ENCODE results near the gene TAB2.

Gene TAB2

DNA sequence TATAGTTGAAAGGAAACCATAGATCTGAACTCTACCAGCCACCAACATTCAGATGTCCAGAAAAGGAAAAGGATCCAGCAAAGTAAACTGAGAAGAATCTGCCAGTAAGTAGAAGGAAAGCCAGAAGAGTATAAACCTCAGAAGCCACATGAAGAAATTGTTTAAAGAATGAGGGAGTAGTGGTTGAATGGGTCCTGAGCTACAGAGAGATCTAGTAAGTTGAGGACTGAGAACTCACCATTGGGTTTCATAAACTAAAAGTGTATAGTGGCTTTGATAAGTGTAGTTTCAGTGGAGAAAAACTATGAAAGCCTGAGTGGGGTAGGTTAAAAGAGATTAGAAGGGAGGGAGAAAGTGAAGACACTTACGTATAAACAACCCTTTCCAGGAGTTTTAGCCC, 50.6 kb downstream of the TAB2 start:
- no peak for DNase-seq (ENCODE audit: low spot score)
- no peak for FAIRE-seq

DNA sequence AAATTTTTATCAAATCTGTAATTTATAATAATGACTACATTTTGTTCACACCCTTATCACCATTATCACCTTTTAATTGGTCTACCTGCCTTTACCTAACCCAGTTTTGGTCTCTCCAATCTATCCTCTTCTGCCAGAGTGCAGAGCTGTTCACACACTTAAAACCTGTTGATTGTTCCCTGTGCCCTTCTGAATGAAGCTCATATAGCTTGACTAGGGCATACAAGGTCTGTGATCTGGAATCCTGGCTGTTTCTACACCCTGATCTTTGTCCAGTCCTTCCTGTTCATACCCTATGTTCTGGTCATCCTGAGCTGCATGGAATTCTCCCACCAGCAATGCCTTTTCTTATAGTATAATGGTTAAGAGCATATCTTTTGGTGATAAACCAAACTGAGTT, 53.6 kb downstream of the TAB2 start:
- no peak for FAIRE-seq
- no peak for DNase-seq (ENCODE audit: low spot score)

DNA sequence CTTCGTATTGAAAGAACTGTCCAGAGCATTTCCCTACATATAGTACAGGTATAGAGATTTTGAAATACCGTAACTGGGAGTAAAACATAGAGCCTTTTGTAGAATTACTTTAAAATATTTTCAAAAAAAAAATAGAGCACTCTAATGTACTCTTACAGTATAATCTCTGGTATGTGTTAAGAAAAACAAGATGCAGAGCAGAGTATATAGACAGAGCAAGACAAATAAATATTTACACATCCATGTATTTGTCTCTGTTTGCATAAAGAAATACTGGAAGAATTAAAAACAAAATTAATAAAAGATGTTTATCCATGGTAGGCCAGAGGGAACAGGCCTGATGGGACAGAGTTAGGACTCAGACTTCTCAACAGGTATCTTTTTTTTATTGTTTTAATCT, 54.5 kb downstream of the TAB2 start:
- FAIRE-seq: no peak

DNA sequence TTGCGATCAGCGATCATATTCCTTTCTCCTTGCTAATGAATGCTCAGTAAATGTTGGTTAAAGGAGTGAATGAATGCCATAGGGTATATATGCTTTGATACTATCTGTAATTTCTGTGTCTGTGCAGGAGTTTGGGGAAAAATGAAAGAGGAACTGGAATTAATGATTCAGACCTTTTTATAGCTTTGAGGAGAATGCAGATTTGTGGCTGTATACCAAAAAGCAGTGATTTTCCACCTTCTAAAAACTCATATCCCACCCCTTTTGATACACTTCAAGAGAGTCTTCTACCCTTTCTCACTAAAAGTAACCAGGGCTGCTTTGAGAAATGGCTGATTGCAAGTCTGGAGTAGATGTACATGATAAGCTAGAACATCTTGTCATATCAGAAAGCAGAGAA, 56.0 kb downstream of the TAB2 start:
- FAIRE-seq (no peak), DNase-seq (ENCODE audit: low spot score) (no peak)

More for the DNA sequence above, 54.5 kb downstream of the TAB2 start:
- DNase-seq (ENCODE audit: low spot score): no peak

DNA sequence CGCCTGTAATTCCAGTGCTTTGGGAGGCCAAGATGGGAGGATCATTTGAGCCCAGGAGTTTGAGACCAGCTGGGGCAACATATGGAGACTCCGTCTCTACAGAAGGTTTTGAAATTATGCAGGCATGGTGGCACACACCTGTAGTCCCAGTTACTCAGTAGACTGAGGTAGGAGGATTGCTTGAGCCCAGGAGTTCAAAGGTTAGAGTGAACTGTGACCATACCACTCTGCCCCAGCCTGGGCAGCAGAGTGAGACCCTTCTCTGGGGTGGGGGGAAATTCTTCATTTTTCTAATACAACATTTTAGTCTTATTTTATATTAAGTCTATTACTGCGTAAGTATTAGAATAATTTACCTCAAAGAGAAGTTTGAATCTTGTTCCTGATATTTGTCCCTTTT, 62.5 kb downstream of the TAB2 start:
- DNase-seq (ENCODE audit: low spot score) (no peak), FAIRE-seq (no peak)

DNA sequence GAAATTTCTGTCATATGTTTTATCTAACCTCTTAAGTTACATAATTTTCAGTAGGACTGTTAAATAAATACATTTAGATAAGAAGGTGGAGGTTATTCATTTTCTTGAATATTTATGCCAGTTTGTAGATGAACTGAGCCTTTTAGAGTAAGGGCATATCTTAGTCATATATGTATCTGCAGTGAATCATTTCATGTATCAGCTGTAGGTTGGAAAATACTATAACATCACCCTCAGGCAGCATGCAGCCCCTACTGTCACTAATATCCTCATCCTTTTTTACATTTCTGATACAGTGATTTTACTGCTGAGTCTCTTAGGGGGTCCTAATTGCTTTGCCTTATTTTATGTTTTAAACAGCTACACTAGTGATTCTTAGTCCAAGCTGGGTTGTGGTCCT, 63.0 kb downstream of the TAB2 start:
- DNase-seq (ENCODE audit: low spot score): no peak

DNA sequence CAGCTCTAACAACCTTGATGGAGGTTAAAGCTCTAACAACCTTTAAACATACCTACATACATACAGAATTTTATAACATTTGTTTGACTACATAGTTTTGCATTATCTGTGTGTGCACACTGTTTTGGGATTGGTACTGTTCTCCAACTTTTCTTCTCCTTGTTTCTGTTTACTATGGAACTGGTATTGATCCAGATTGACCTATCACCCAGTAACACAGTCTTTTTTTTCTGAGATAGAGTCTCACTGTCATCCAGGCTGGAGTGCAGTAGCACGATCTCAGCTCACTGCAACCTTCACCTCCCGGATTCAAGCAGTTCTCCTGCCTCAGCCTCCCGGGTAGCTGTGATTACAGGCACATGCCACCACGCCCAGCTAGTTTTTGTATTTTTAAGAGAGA, 65.9 kb downstream of the TAB2 start:
- no peak for FAIRE-seq

More for the DNA sequence above, 63.0 kb downstream of the TAB2 start:
- no peak for FAIRE-seq

DNA sequence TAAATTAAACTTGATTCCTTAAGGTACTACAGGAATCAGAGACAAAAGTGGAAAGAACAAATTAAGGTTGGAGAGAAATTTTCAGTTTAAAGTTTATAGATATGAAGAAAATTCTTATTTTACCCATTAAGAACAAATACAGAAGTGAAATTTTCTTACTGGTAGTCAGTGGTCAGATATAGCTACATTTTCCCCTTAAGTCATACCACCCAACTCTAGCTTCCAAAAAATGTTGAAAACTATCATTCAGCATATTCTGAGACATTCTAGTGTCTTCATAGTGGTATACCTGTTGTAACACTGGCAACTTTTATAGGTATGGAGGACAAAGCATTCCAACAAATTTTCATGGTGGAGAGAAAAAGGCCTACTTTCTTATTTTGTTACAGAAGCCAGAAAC, 67.0 kb downstream of the TAB2 start:
- FAIRE-seq: no peak
- no peak for DNase-seq (ENCODE audit: low spot score)

More for the DNA sequence above, 65.9 kb downstream of the TAB2 start:
- DNase-seq (ENCODE audit: low spot score): no peak

DNA sequence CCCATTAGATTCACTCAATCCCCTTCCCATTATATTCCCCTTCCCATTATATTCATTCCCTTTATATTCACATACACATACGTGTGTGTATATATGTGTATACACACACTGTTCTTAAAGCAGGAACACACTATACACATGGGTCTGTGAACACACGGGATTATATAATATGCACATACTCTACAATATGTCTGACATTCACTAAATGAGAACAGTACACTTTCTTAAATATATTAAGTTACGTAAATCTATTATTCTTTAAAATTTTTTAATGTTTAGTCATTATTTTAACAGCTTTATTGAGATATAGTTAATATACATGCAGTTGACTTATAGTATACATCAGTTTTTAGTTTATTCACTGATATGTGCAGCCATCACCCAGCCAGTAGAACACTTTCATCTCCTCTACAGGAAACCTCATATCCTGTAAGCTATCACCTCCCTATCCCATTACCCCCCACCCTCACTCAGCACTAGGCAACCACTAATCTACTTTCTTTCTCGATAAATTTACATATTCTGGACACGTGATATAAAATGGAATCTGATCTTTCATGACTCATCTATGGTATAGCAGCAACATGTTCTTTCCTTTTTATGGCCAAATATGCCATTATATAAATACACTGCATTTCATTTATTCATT, 68.6 kb downstream of the TAB2 start:
- DNase-seq (ENCODE audit: low spot score) (no peak), FAIRE-seq (no peak)

DNA sequence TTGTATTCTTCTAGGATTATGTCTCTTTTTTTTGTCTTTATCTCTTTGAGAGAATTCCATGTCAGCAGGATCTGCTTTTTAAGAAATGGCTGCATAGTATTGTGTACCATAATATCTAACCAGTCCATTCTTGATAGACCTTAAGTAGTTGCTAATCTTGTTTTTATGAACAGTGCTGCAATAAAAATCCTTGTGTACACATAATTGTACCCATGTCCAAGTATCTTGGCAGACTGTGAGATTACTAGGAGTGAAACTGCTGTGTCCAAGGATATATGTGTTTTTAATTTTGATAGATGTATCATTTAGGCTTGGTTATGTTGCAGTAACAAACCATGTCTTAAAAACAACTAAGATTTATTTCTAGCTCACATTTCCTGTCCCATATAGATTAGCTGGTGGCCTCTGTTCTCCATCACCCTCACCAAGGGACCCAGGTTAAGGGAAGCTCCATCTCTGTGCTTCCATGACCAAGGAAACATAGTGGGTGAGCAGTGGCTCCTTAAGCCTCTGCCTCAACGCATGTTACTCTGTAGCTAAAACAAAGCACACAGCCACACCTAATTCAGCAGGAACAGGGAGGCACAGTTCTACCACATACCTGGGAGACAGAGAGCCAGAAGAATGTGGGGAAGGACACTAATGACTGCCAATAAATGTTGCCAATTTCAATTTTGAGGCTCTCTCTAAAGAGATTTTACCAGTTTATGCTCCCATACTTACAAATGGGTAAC, 70.4 kb downstream of the TAB2 start:
- no peak for DNase-seq (ENCODE audit: low spot score)
- FAIRE-seq: no peak

DNA sequence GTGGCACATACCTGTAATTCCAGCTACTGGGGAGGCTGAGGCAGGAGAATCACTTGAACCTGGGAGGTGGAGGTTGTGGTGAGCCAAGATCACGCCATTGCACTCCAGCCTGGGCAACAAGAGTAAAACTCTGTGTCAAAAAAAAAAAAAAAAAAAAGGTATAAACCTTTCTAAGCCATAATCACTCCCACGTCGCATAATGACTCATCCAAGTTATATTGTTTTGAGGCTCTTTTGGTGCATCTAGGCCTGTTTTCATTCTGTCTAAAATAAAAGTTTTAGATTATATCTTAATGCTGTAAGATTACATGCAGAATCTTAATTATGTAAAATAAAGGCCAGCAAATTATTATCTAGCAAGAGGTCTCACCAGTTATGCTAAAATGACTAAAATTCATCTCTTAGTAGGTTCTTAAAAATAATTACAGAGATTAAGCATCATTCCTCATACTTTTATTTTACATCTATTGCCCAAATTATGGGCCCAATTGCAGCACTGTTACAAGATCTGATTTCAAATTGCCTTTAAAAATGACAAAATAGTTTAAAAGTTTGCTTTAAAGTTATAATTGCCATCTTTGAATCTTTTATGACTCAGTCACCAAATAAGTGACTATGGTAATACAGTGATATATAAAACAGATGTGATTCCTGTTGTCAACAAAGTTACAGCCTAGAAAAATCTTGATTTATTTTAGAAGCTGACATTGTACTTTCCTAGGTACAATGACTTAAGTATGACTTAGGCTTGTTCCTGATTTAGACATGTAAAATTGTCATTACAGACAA, 72.2 kb downstream of the TAB2 start:
- FAIRE-seq (no peak), DNase-seq (ENCODE audit: low spot score) (no peak)

DNA sequence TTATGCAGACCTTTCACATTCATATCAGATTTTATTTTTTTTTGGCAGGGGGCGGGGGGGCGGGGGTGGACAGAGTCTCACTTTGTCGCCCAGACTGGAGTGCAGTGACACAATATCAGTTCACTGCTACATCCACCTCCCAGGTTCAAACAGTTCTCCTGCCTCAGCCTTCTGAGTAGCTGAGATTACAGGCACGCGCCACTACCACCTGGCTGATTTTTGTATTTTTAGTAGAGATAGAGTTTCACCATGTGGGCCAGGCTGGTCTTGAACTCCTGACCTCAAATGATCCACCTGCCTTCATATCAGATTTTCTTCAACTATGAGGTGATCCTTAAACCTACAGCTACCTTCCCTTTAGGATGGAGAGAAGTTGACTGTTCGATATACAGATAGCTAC, 74.6 kb downstream of the TAB2 start:
- no peak for FAIRE-seq

DNA sequence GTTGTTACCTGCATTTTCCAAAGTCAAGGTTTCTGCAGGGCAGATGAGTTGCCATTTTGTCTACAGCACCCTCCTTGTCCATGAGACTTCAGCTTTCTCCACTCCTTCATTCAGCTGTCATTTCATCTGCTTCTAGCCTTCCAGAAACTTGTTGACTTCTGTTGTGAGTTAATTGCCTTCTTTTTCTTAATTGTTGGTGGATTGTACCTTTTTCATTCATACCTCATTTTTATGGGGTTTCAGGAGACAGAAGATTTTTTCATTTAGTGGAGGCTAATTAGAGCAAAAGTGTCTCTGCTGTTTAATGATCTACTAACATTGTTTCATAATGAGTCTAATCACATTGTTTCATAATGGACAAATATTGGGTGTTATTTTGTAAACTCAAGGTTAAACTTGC, 75.0 kb downstream of the TAB2 start:
- FAIRE-seq (no peak), DNase-seq (ENCODE audit: low spot score) (no peak)

More for the DNA sequence above, 74.6 kb downstream of the TAB2 start:
- DNase-seq (ENCODE audit: low spot score): no peak

DNA sequence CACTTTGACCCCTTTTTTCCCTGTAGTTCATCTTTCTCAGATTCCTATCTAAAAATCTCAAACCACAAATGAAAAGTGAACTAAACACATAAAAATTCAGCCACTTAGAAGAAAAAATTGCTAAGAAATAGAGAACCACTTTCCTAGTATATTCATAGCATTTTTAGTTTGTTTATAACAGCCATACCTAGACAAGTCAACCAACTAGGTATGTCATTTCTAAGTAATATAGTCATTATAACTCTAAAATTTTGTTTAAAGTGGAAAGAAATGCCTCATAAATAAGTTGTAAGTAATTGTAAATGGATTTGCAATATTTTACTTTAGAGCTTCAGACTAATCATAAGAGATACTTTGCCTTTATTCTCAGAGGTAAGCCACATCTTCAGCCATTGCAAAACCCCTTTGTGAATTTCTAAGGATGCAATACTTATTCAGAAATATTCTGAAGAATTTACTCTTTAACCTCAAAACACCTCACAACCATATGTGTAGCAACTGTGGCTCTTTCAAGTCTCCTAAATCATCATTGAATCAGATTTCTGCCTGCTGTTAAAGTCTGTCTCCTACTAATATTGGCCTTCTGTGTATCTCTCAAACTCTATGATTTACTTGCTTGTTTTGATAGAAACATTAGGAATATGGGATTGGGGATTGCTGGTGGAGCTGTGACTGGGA, 75.6 kb downstream of the TAB2 start:
- FAIRE-seq (no peak), DNase-seq (ENCODE audit: low spot score) (no peak)

DNA sequence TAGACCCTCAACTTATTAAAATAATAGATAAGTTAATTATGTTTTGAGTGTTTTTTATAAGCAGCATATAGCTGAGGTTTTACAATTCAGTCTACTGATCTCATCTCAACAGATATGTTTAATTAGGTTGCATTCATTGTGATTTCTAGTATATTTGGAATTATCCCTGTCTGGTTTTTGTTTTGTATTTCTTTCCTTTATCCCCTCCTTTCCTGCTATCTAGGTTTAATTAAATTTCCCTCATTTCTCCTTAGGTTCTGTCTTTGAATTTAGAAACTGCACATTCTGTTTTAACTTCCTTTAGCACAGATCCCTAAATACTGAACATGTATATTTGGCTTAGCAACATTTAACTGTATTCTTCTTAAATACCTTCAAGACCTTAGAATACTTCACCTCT, 77.7 kb downstream of the TAB2 start:
- DNase-seq (ENCODE audit: low spot score) (no peak), FAIRE-seq (no peak)

DNA sequence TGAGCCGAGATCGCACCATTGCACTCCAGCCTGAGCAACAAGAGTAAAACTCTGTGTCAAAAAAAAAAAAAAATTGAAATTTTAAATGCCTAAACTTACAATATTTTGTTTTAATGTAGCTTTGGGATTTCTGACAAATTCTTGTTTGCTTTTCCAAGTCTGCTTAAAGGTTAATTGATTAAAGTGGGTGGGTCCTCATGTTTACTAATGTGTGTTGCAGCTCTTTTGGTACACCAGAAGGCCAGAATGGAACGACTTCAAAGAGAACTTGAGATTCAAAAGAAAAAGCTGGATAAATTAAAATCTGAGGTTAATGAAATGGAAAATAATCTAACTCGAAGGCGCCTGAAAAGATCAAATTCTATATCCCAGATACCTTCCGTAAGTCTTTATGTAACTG, 79.9 kb downstream of the TAB2 start:
- DNase-seq (ENCODE audit: low spot score): no peak
- no peak for FAIRE-seq

DNA sequence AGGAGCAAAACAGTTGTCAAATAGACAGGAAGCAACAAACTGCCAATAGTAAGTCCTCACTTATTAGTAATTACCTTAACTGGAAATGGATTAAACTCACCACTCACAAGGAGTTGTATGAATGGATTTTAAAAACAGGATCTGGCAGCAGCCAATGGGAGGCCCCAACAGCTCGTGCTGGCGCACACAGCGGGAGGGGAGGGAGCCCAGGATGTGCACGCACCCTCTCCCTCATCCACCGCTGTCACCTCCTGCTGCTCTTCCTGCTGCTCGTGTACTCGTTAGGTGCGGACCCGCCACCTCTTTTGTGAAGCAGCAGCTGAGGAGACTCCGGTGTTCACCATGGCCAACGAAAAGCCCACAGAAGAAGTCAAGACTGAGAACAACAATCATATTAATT, 82.5 kb downstream of the TAB2 start, which contains the start of gene SUMO4:
Gene SUMO4 (plus strand): TSS at position 213 of the 400 bp plus-strand sequence. CDS start 130 bp downstream, at position 343.
- DNase-seq (ENCODE audit: low spot score) (no peak), FAIRE-seq (no peak)

DNA sequence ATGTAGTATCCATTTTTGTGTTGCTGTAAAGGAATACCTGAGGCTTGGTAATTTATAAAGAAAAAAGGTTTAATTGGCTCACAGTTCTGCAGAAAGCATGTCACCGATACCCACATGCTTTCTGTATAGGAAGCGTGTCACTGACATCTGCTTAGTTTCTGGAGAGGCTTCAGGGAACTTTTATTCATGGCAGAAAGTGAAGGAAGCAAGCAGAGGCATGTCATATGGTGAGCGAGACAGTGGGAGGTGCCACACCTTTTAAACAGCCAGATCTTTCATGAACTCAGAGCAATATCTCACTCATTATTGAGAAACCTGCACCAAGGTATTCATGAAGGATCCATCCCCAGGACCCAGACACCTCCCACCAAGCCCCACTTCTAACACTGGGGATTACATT, 86.0 kb downstream of the TAB2 start:
- FAIRE-seq: no peak
- no peak for DNase-seq (ENCODE audit: low spot score)

DNA sequence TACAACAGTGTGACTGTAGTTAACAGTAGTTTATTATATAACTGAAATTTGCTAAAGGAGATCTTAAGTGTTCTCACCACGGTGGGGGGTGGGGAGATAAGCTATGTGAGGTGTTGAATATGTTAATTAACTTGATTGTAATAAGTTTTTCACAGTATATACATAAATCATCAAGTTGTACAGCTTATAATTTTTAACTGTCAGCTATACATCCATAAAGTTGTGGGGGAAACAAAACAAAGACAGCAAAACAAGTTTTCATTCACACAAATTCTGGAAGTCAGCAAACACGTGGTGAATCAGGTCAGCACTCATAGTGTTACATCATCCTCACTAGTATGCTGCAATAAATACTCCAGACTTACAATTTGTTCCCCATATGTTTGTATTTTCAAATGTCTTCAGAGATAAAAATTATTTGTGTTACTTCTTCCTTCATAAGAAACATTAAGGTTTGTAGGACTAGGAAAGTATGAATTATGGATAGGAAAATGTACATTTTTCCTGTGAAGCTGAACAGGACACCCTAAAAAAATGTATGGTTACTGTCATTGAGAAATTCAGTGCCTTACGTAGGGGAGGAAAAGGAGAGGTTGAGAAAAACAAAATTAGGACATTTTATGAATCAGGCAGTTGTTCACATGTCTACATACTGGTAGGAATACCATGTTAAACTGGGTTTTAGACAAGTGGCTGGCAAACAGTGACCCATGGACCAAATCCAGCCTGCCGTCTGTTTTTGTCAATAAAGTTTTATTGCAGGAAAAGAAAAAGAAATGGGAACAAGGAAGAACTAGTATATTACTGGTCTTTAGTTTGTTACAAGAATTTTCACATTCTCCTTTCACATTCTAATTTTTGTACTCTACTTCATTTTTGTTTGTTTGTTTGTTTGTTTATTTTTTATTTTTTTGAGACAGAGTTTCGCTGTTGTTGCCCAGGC, 88.6 kb downstream of the TAB2 start:
- DNase-seq (ENCODE audit: low spot score): no peak
- FAIRE-seq: no peak

DNA sequence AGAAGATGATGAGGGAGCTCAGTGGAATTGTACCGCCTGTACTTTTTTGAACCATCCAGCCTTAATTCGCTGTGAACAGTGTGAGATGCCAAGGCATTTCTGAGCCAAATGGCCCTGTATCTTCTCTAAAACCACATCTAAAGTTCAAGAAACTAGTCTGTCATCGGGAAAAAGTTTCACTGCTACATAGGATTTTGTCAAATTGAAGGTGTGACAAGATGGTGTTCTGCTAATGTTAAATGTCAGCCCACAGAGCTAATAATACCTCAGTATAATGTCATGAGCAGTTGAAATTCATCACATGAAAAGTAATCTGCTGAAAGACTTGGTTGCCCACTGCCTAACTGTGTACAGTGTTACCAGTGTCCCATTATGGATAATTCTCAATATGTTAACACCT, 92.1 kb downstream of the TAB2 start:
- FAIRE-seq (no peak), DNase-seq (ENCODE audit: low spot score) (no peak)

DNA sequence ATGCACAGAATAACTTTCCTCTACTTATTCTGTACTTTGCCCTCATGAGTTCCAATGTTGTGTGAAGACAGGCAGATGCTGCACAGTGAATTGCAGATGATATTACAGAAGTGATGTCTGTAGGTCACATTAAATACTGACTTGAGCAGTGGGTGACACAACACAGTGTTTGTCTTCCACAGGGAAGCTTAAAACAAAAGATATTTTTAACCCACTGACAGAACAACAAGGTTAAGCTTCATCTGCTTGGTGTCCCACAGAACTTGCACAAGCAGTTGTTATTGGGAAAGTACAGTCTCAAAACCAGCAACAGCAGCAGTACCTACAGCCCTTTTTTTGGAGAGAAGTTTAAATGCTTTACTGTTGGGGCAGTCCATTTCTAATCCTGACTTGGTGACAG, 93.0 kb downstream of the TAB2 start:
- FAIRE-seq: no peak
- DNase-seq (ENCODE audit: low spot score): no peak
